ENCODE results near the gene RXRA.

GRCh38 chr9:134356496-134357470 is 30.5 kb downstream of the RXRA start:
- TF ChIP-seq POLR2AphosphoS5 (IDR thresholded peaks at IDR 0.05; ENCODE audit: insufficient read depth in 1 of 2, low read depth in 1 of 2): peak in 1 of 2 donors; percentile 16
- TF ChIP-seq POLR2A (IDR thresholded peaks at IDR 0.05): no peak
- TF ChIP-seq CTCF (IDR thresholded peaks at IDR 0.05): no peak

All from vagina (tissue), 2 donors.